Caco-2 (cell line): ENCODE data around the gene C2orf81. TPM values are rescaled to one million over a fixed set of nuclear protein-coding genes. Genes with fewer than 3 reads are reported as not detected.
A peak's percentile ranks its signal among the peaks of the same experiment; 100 is the strongest.

Experiments used
- BruUV-seq: library from RNA; stranded (reverse); fragments of 400-500 nt; replicated peaks from 2 replicates; lab custom pipeline; 2021; lab: Mats Ljungman, UMichigan
- CTCF ChIA-PET: fragments of 300-600 bp; sonication (Branson Sonifier 250); formaldehyde crosslinking; loops from one replicate; lab custom pipeline; 2022; ENCODE audit warnings: antibody characterized with exemption; lab: Charles Lee
- POLR2A ChIA-PET: fragments of 300-600 bp; sonication (Branson Sonifier 250); formaldehyde crosslinking; loops from one replicate; lab custom pipeline; 2022; ENCODE audit warnings: antibody characterized with exemption; lab: Charles Lee
- DNase-seq, 2 experiments: peaks; one replicate each; pipeline versions ENCODE4 v3.0.0 to v3.0.0-alpha.2; 2020 to 2022
- H3K27me3 ChIP-seq: replicated peaks from 2 replicates; pipeline ENCODE4 v1.6.0; 2011; ENCODE audit warnings: low read length; ENCODE audit not compliant: control insufficient read depth, insufficient read depth
- H3K36me3 ChIP-seq: 2 replicates; pipeline ENCODE4 v1.5.1; 2011; ENCODE audit warnings: low read length; ENCODE audit not compliant: control insufficient read depth, insufficient read depth
- H3K4me1 ChIP-seq: fragments of 250-450 bp; sonication (Bioruptor Pico); 2 replicates; pipeline ENCODE4 v1.5.1; 2020; ENCODE audit warnings: mild to moderate bottlenecking
- H3K4me3 ChIP-seq: 2 replicates; pipeline ENCODE4 v1.5.1; 2011; ENCODE audit warnings: low read depth, mild to moderate bottlenecking, control low read depth, low read length
- H3K9me3 ChIP-seq: fragments of 250-450 bp; sonication (Bioruptor Pico); 2 replicates; pipeline ENCODE4 v1.5.1; 2020; ENCODE audit warnings: mild to moderate bottlenecking, moderate library complexity
- H3K27ac Mint-ChIP-seq: one replicate; pipeline ENCODE4 v1.8.0; 2022; ENCODE audit warnings: mixed read lengths; ENCODE audit not compliant: unreplicated experiment
- H3K27me3 Mint-ChIP-seq: one replicate; pipeline ENCODE4 v1.8.0; 2022; ENCODE audit warnings: mixed read lengths; ENCODE audit not compliant: insufficient read depth, unreplicated experiment
- H3K36me3 Mint-ChIP-seq: one replicate; pipeline ENCODE4 v1.8.0; 2022; ENCODE audit warnings: mild to moderate bottlenecking, mixed read lengths; ENCODE audit not compliant: insufficient read depth, unreplicated experiment
- H3K4me1 Mint-ChIP-seq: one replicate; pipeline ENCODE4 v1.8.0; 2022; ENCODE audit warnings: low read depth, mixed read lengths; ENCODE audit not compliant: unreplicated experiment
- H3K4me3 Mint-ChIP-seq: one replicate; pipeline ENCODE4 v1.8.0; 2022; ENCODE audit warnings: mild to moderate bottlenecking, moderate library complexity, mixed read lengths; ENCODE audit not compliant: unreplicated experiment
- H3K9me3 Mint-ChIP-seq: one replicate; pipeline ENCODE4 v1.8.0; 2022; ENCODE audit warnings: mixed read lengths; ENCODE audit not compliant: unreplicated experiment
- intact Hi-C: fragments of 100-400 bp; cut with micrococcal nuclease; formaldehyde crosslinking; loops from one replicate; pipeline ENCODE4 v1.10.0; 2022; ENCODE audit not compliant: unreplicated experiment
- total RNA-seq: library from RNA; stranded (reverse); gene quantifications from 2 replicates; pipeline ENCODE4 v1.2.3, GENCODE V29; 2022
- TF ChIP-seq, protein P1 (sequence below), 2 experiments: fragments of 200-600 bp in 1 of 2; IDR thresholded peaks; 1 replicate in 1 of 2; 2 replicates in 1 of 2; pipeline versions ENCODE4 v1.5.1 to v1.8.0; 2011 to 2022; ENCODE audit warnings: antibody characterized with exemption in 1 of 2, control low read depth in 1 of 2, inconsistent platforms in 1 of 2, low read depth in 1 of 2, low read length in 1 of 2, mild to moderate bottlenecking in 1 of 2, moderate library complexity in 1 of 2; ENCODE audit not compliant: insufficient read depth in 1 of 2, severe bottlenecking in 1 of 2, unreplicated experiment in 1 of 2

C2orf81 gene
- total RNA-seq, 1 experiment from 2014 or later: 0.84 TPM

DNA sequence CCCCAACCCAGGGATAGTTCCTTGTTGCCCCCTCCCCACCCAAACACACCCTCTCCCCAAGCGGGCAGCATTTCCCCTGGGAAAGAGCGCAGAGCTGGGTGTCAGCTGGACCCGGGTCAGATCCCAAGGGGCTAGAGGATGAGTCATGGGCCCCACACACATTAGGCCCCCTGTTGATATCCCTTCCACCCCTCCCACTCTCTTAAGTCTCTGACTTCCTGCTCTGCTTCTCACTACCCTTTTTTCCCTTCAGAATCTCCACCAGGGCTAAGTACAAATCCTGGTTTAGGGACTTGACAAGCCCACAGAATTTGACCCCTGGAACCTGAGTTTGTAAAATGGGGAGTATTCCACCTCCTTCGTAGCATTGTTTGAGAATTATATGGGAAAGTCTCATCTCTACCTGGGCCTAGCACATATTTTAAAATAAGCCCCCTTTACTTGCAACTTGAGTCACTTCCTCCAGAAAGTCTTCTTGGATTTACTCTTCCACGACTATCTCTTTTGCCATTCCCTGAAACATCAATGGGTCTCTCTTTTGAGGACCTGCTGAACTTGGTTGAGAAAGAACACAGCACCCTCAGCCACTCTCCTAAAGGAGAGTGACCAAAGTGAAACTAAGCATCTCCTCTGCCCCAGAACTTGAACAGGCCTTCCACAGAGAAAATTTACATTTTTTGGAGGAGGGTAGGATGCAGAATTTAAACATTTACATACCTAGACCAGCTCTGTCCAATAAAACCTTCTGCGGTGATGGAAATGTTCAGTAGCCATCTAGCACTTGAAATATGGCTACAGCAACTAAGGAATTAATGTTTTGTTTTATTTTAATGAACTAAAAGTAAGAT, 15.7 kb upstream of the C2orf81 start:
- DNase-seq: no peak
- no TSS peak for BruUV-seq
- no peak overlapping the region for H3K4me3 Mint-ChIP-seq
- peaks cover 56% of the 10 kb centered on the region for H3K36me3 Mint-ChIP-seq
- Histone ChIP-seq H3K9me3 (no peaks in the 10 kb centered on the region), H3K27me3 (no peaks in the 10 kb centered on the region), H3K36me3 (peaks cover 8% of the 10 kb centered on the region), H3K4me3 (no peak overlapping the region), H3K4me1 (peaks cover 5% of the 10 kb centered on the region; the same call in 1 of the 2 replicates)
- ChIA-PET POLR2A (no interaction called here), CTCF (no interaction called here)
- no peak overlapping the region for H3K27ac Mint-ChIP-seq
- H3K4me1 Mint-ChIP-seq: peaks cover 13% of the 10 kb centered on the region
- intact Hi-C loops: no loop called here
- H3K9me3 Mint-ChIP-seq: no peaks in the 10 kb centered on the region
- H3K27me3 Mint-ChIP-seq: no peaks in the 10 kb centered on the region
- TF ChIP-seq, protein P1, sequence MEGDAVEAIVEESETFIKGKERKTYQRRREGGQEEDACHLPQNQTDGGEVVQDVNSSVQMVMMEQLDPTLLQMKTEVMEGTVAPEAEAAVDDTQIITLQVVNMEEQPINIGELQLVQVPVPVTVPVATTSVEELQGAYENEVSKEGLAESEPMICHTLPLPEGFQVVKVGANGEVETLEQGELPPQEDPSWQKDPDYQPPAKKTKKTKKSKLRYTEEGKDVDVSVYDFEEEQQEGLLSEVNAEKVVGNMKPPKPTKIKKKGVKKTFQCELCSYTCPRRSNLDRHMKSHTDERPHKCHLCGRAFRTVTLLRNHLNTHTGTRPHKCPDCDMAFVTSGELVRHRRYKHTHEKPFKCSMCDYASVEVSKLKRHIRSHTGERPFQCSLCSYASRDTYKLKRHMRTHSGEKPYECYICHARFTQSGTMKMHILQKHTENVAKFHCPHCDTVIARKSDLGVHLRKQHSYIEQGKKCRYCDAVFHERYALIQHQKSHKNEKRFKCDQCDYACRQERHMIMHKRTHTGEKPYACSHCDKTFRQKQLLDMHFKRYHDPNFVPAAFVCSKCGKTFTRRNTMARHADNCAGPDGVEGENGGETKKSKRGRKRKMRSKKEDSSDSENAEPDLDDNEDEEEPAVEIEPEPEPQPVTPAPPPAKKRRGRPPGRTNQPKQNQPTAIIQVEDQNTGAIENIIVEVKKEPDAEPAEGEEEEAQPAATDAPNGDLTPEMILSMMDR (IDR thresholded peaks at IDR 0.05; ENCODE audit: insufficient read depth in 1 of 2, low read depth in 1 of 2, low read length in 1 of 2, severe bottlenecking in 1 of 2, unreplicated experiment in 1 of 2): no peak

DNA sequence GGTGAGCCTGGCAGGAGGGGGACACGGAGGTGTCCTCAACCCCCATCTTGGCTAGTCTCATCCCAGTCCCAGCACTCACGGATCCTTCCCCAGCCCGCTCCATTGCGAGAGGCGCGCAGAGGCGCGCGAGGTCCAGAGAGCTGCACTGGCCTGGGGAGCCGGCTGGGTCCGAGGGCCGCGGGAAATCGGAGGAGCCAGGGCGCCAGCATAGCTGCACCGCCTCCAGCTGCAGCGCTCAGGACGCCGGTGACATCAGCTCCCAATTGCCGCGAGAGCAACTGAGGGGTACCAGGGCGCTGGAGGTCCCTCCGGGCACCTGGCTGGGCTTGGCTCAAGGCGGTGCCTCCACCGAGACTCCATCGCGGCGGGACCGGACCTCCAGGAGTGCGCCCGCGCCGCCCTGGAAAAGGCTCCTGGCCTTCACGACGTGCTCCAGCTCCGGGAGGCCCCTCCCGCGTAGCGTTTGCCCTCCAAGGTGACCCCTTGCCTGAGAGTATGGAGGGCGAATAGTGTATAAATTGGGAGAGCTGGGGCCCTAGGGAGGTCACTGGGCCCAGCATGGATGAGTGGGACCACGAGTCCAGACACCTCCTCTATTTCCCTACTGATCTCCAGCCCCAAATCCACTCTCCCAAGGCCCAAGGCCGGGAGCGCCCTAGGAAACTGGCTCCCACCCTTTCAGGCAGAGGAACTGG, 14.8 kb upstream of the C2orf81 start:
- peaks cover 13% of the 10 kb centered on the region for H3K4me1 Mint-ChIP-seq
- CTCF ChIA-PET: no interaction called here
- BruUV-seq: no TSS peak
- POLR2A ChIA-PET: no interaction called here
- TF ChIP-seq, protein P1 (IDR thresholded peaks at IDR 0.05; ENCODE audit: insufficient read depth in 1 of 2, low read depth in 1 of 2, low read length in 1 of 2, severe bottlenecking in 1 of 2, unreplicated experiment in 1 of 2): no peak
- H3K4me3 ChIP-seq: no peak overlapping the region
- no peaks in the 10 kb centered on the region for H3K9me3 Mint-ChIP-seq
- peaks cover 5% of the 10 kb centered on the region; the same call in 1 of the 2 replicates for H3K4me1 ChIP-seq
- intact Hi-C loops: no loop called here
- no peak overlapping the region for H3K4me3 Mint-ChIP-seq
- H3K27me3 ChIP-seq: no peaks in the 10 kb centered on the region
- H3K27me3 Mint-ChIP-seq: no peaks in the 10 kb centered on the region
- peaks cover 58% of the 10 kb centered on the region for H3K36me3 Mint-ChIP-seq
- H3K27ac Mint-ChIP-seq: peak overlapping the region; percentile 75
- H3K9me3 ChIP-seq: no peaks in the 10 kb centered on the region
- peaks cover 8% of the 10 kb centered on the region; the same call in 1 of the 2 replicates for H3K36me3 ChIP-seq
- DNase-seq: no peak

DNA sequence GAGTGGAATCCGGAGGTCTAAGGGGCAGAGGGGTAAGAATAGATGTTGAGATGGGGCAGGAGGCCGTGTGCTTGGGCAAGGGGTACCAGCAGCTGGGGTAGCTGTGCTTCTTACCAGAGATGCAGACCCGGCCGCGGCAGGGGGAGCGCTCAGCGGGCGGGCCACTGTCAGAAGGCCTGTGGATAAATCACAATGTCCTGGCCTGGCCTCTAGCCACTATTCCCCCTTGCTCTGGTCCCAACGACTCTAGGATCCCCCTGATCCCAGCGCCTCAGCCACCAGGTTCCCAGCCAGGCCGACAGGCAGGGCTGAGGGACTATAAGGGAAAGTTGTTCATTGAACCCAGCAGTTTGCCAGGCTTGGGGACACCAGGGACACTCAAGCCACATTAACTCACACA, 9.1 kb upstream of the C2orf81 start:
- H3K4me1 Mint-ChIP-seq: no peaks in the 10 kb centered on the region
- no peak overlapping the region for H3K4me3 Mint-ChIP-seq
- no peaks in the 10 kb centered on the region for H3K9me3 Mint-ChIP-seq
- no peaks in the 10 kb centered on the region for H3K4me1 ChIP-seq
- H3K27me3 ChIP-seq: no peaks in the 10 kb centered on the region
- ChIA-PET POLR2A (interaction anchor here (0.5 to 0.8 kb wide), 2 partner anchors 10 to 31 kb away, joined by 3 read pairs; no protein-coding TSS in a partner anchor), CTCF (no interaction called here)
- no peaks in the 10 kb centered on the region for H3K27me3 Mint-ChIP-seq
- intact Hi-C loops: no loop called here
- BruUV-seq: no TSS peak
- no peak for DNase-seq
- H3K27ac Mint-ChIP-seq: no peak overlapping the region
- TF ChIP-seq, protein P1 (IDR thresholded peaks at IDR 0.05; ENCODE audit: insufficient read depth in 1 of 2, low read depth in 1 of 2, low read length in 1 of 2, severe bottlenecking in 1 of 2, unreplicated experiment in 1 of 2): no peak
- peaks cover 8% of the 10 kb centered on the region for H3K36me3 ChIP-seq
- H3K9me3 ChIP-seq: no peaks in the 10 kb centered on the region
- H3K36me3 Mint-ChIP-seq: peaks cover 72% of the 10 kb centered on the region
- no peak overlapping the region for H3K4me3 ChIP-seq
